ENCODE results near the gene VRK1. TPM values are rescaled to one million over a fixed set of nuclear protein-coding genes. Genes with fewer than 3 reads are reported as not detected.

VRK1 gene
- total and polyA plus RNA-seq, 10 of the 15 experiments (the other 5 are each of a cell fraction or from before 2014, with no cell fraction given), result 50.9 to 137 (median 84.7) TPM

GRCh38 chr14:96909841-96910364 is 112.7 kb downstream of the VRK1 start (continued):
- TF ChIP-seq, protein P1, sequence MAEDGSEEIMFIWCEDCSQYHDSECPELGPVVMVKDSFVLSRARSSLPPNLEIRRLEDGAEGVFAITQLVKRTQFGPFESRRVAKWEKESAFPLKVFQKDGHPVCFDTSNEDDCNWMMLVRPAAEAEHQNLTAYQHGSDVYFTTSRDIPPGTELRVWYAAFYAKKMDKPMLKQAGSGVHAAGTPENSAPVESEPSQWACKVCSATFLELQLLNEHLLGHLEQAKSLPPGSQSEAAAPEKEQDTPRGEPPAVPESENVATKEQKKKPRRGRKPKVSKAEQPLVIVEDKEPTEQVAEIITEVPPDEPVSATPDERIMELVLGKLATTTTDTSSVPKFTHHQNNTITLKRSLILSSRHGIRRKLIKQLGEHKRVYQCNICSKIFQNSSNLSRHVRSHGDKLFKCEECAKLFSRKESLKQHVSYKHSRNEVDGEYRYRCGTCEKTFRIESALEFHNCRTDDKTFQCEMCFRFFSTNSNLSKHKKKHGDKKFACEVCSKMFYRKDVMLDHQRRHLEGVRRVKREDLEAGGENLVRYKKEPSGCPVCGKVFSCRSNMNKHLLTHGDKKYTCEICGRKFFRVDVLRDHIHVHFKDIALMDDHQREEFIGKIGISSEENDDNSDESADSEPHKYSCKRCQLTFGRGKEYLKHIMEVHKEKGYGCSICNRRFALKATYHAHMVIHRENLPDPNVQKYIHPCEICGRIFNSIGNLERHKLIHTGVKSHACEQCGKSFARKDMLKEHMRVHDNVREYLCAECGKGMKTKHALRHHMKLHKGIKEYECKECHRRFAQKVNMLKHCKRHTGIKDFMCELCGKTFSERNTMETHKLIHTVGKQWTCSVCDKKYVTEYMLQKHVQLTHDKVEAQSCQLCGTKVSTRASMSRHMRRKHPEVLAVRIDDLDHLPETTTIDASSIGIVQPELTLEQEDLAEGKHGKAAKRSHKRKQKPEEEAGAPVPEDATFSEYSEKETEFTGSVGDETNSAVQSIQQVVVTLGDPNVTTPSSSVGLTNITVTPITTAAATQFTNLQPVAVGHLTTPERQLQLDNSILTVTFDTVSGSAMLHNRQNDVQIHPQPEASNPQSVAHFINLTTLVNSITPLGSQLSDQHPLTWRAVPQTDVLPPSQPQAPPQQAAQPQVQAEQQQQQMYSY (CRISPR knock-in tag; IDR thresholded peaks at IDR 0.05), result no peak
- TF ChIP-seq POLR2AphosphoS2 (IDR thresholded peaks at IDR 0.05; ENCODE audit: low read depth, low read length) (no peak), RELB (IDR thresholded peaks at IDR 0.05; ENCODE audit: low read depth) (no peak), POLR2AphosphoS5 (IDR thresholded peaks at IDR 0.05; ENCODE audit: low read length) (no peak), IRF4 (IDR thresholded peaks at IDR 0.05; ENCODE audit: low read depth, low read length) (no peak), RB1 (IDR thresholded peaks at IDR 0.05; ENCODE audit: borderline replicate concordance) (no peak), IKZF2 (IDR thresholded peaks at IDR 0.05) (no peak), BMI1 (IDR thresholded peaks at IDR 0.05; ENCODE audit: borderline replicate concordance) (no peak), TCF12 (IDR thresholded peaks at IDR 0.05; ENCODE audit: low read depth, low read length) (no peak), LARP7 (IDR thresholded peaks at IDR 0.05) (no peak), SMARCA5 (IDR thresholded peaks at IDR 0.05) (no peak), PBX3 (IDR thresholded peaks at IDR 0.05; ENCODE audit: insufficient replicate concordance, low read depth, low read length) (no peak), ZBED1 (IDR thresholded peaks at IDR 0.05; ENCODE audit: borderline replicate concordance) (no peak)

Data from GM12878 (cell line).